HepG2 (cell line): ENCODE results near the gene ACVR1B. TPM values are rescaled to one million over a fixed set of nuclear protein-coding genes. Genes with fewer than 3 reads are reported as not detected.

Source experiments
- ATAC-seq: fragments of 200-7000 bp; cut with Tn5 transposase; 3 replicates; pipeline ENCODE4 v1.9.1; 2020; ENCODE audit warnings: mild to moderate bottlenecking, moderate library complexity
- BruUV-seq: library from RNA; stranded (reverse); fragments of 400-500 nt; replicated peaks from 2 replicates; lab custom pipeline; 2021; lab: Mats Ljungman, UMichigan
- CTCF ChIA-PET: fragments of 300-600 bp; formaldehyde crosslinking; extraction: SDS; loops from one replicate; lab custom pipeline; 2021; ENCODE audit warnings: low total read pairs, inconsistent platforms, low intra/inter-chr PET ratio; lab: Yijun Ruan, JAX
- POLR2A ChIA-PET: fragments of 350-600 bp; sonication (Branson Sonifier 250); formaldehyde crosslinking; loops from one replicate; lab custom pipeline; 2020; ENCODE audit warnings: antibody characterized with exemption, inconsistent platforms; lab: Yijun Ruan, JAX
- DNase-seq: peaks from one replicate; pipeline ENCODE4 v3.0.0-alpha.2; 2015; ENCODE audit warnings: low spot score
- FAIRE-seq: peaks from 3 replicates; lab custom pipeline; 2011; peaks lifted over from hg19 to GRCh38; lab: Jason Lieb, UNC
- H2AFZ ChIP-seq: one replicate; pipeline ENCODE4 v1.6.1; 2011; ENCODE audit warnings: low read length, inconsistent platforms
- H3K27ac ChIP-seq: fragments of 300-600 bp; 3 replicates; pipeline ENCODE4 v1.8.0; 2011; ENCODE audit warnings: mixed run types, mild to moderate bottlenecking, mixed read lengths, low read length, inconsistent platforms; ENCODE audit not compliant: insufficient read depth; ENCODE audit errors: extremely low read length
- H3K27me3 ChIP-seq, 2 experiments: fragments of 200-600 bp in 1 of 2; 2 replicates in 1 of 2; 3 replicates in 1 of 2; pipeline versions ENCODE4 v1.6.0 to v1.8.0; 2011; ENCODE audit warnings: low read length in 2 of 2, mild to moderate bottlenecking in 2 of 2, moderate library complexity in 2 of 2, inconsistent platforms in 1 of 2; ENCODE audit not compliant: insufficient read depth in 2 of 2, control insufficient read depth in 1 of 2
- H3K36me3 ChIP-seq, 2 experiments: fragments of 200-600 bp in 1 of 2; replicated peaks in 1 of 2; 2 replicates in 1 of 2; 3 replicates in 1 of 2; pipeline versions ENCODE4 v1.5.1 to v1.8.0; 2011; ENCODE audit warnings: low read length in 2 of 2, inconsistent platforms in 1 of 2; ENCODE audit not compliant: insufficient read depth in 2 of 2, control insufficient read depth in 1 of 2
- H3K4me1 ChIP-seq: 2 replicates; pipeline ENCODE4 v1.5.1; 2012; ENCODE audit warnings: low read length, inconsistent platforms; ENCODE audit not compliant: insufficient read depth
- H3K4me2 ChIP-seq: 2 replicates; pipeline ENCODE4 v1.6.0; 2011; ENCODE audit warnings: low read depth, low read length, inconsistent platforms
- H3K4me3 ChIP-seq, 3 experiments: fragments of 200-600 bp in 1 of 3; sonication (generic), shearing (Covaris generic) in 1 of 3; replicated peaks in 1 of 3; 2 replicates each; pipeline ENCODE4 v1.5.1; 2011 to 2016; ENCODE audit warnings: low read length in 3 of 3, inconsistent platforms in 2 of 3, low read depth in 2 of 3, mild to moderate bottlenecking in 2 of 3, control low read depth in 1 of 3, mixed read lengths in 1 of 3; ENCODE audit not compliant: insufficient read depth in 1 of 3
- H3K79me2 ChIP-seq: one replicate; pipeline ENCODE4 v1.6.1; 2011; ENCODE audit warnings: low read length, inconsistent platforms; ENCODE audit not compliant: insufficient read depth
- H3K9ac ChIP-seq: 2 replicates; pipeline ENCODE4 v1.6.0; 2011; ENCODE audit warnings: mild to moderate bottlenecking, low read depth, low read length, inconsistent platforms; ENCODE audit not compliant: insufficient read depth
- H3K9me3 ChIP-seq: 2 replicates; pipeline ENCODE4 v1.5.1; 2012; ENCODE audit warnings: mild to moderate bottlenecking, low read length
- H4K20me1 ChIP-seq: 2 replicates; pipeline ENCODE4 v1.6.0; 2011; ENCODE audit warnings: inconsistent platforms, mild to moderate bottlenecking, low read length, moderate library complexity; ENCODE audit not compliant: insufficient read depth
- MAX ChIP-seq: IDR thresholded peaks from 2 replicates; pipeline ENCODE4 v1.6.1; 2012; ENCODE audit warnings: inconsistent platforms
- NFE2 ChIP-seq: sonication (generic); formaldehyde crosslinking; IDR thresholded peaks from 2 replicates; pipeline ENCODE4 v1.4.0; 2020; ENCODE audit warnings: missing genetic modification reagents
- ZBTB43 ChIP-seq: sonication (generic); formaldehyde crosslinking; conservative IDR thresholded peaks from 2 replicates; pipeline ENCODE4 v1.4.0; 2020; ENCODE audit warnings: missing genetic modification reagents
- ZNF446 ChIP-seq: sonication (generic); formaldehyde crosslinking; IDR thresholded peaks from 2 replicates; pipeline ENCODE4 v1.5.0; 2020; ENCODE audit warnings: mild to moderate bottlenecking, missing genetic modification reagents
- ZNF550 ChIP-seq: sonication (generic); formaldehyde crosslinking; IDR thresholded peaks from 2 replicates; pipeline ENCODE4 v1.4.0; 2020; ENCODE audit warnings: mild to moderate bottlenecking, missing genetic modification reagents, borderline replicate concordance
- WGBS: methylation state at CpG from one replicate; pipeline ENCODE4 v1.1.6; 2017; ENCODE audit warnings: low lambda C conversion rate; 5-methylcytosine and 5-hydroxymethylcytosine counted together
- in situ Hi-C: cut with HindIII; loops from 2 replicates; pipeline ENCODE4 v1.10.0; 2017; ENCODE audit warnings: low pct_unique_long_range_greater_than_20kb; ENCODE audit not compliant: extremely low pct_ligation_motif_present
- intact Hi-C: fragments of 100-400 bp; cut with micrococcal nuclease; formaldehyde crosslinking; loops from one replicate; pipeline ENCODE4 v1.10.0; 2022; ENCODE audit not compliant: unreplicated experiment
- polyA plus RNA-seq, 8 experiments: library from polyadenylated mRNA; depleted of rRNA in 3 of 8; stranded (reverse) in 7 of 8; unstranded in 1 of 8; fragments of >200 nt; fragmentation: Illumina TruSeq in 4 of 8; extraction: Trizol in 4 of 8; gene quantifications; 2 replicates each; pipeline versions ENCODE4 v1.2.1 to v1.2.3, GENCODE V29; 2011 to 2016; ENCODE audit warnings: low read depth in 4 of 8, missing spikeins in 1 of 8, mixed read lengths in 1 of 8; ENCODE audit not compliant: insufficient read depth in 1 of 8
- total RNA-seq, 5 experiments: library from RNA; depleted of rRNA; stranded (reverse); fragments of >200 nt; fragmentation: Illumina TruSeq; extraction: Trizol; gene quantifications; 2 replicates each; pipeline ENCODE4 v1.2.3, GENCODE V29; 2016; ENCODE audit warnings: low read depth in 1 of 5

The ACVR1B gene
- total and polyA plus RNA-seq, 2 of the 13 experiments (the other 11 are each of a cell fraction or from before 2014, with no cell fraction given): 8.9 to 12.1 TPM

- peaks cover 77% of the 10 kb centered on the region for H3K4me1 ChIP-seq
- CTCF ChIA-PET: no interaction called here
- FAIRE-seq: no peak
These were observed 23.1 kb downstream of the ACVR1B start for GRCh38 chr12:51974646-51975045.

GRCh38 chr12:51975196-51975595 is 23.7 kb downstream of the ACVR1B start:
- TF ChIP-seq ZBTB43 (CRISPR knock-in tag): no peak
- no peak for TF ChIP-seq ZNF550
- 0 out of 2 replicates have a peak, but pooled peaks have one; percentile 4 for TF ChIP-seq ZNF446 (CRISPR knock-in tag)
- TF ChIP-seq NFE2 (CRISPR knock-in tag): no peak
- intact Hi-C loops (no loop called here), in situ Hi-C loops (no loop called here)
- Histone ChIP-seq H3K79me2 (peaks cover 45% of the 10 kb centered on the region), H3K4me1 (peaks cover 77% of the 10 kb centered on the region), H3K27ac (no peak overlapping the region), H3K4me3 (no peak overlapping the region), H3K9ac (no peak overlapping the region), H3K4me2 (no peak overlapping the region), H4K20me1 (no peaks in the 10 kb centered on the region), H3K27me3 (no peaks in the 10 kb centered on the region), H2AFZ (no peak overlapping the region), H3K36me3 (peaks cover 4 to 8% of the 10 kb centered on the region in 2 experiments; a peak in 3 of 5 replicates), H3K9me3 (no peaks in the 10 kb centered on the region)
- CTCF ChIA-PET: no interaction called here
- POLR2A ChIA-PET: no interaction called here
- no peak for ATAC-seq
- BruUV-seq: no TSS peak
- no peak for DNase-seq
- FAIRE-seq: no peak
- 91% methylated on average over 7 of the region's 8 CpGs for WGBS

More at GRCh38 chr12:51974646-51975045, 23.1 kb downstream of the ACVR1B start:
- Histone ChIP-seq H3K9ac (no peak overlapping the region), H3K4me3 (no peak overlapping the region), H3K27me3 (no peaks in the 10 kb centered on the region), H3K9me3 (no peaks in the 10 kb centered on the region), H3K79me2 (peaks cover 50% of the 10 kb centered on the region), H4K20me1 (no peaks in the 10 kb centered on the region), H3K27ac (no peak overlapping the region), H3K36me3 (peaks cover 4 to 8% of the 10 kb centered on the region in 2 experiments; a peak in 3 of 5 replicates), H3K4me2 (no peak overlapping the region), H2AFZ (no peak overlapping the region)
- in situ Hi-C loops: no loop called here
- ATAC-seq (no peak), DNase-seq (no peak)
- TF ChIP-seq MAX: no peak
- no TSS peak for BruUV-seq
- intact Hi-C loops: no loop called here
- 87% methylated on average over 2 of the region's 2 CpGs for WGBS
- POLR2A ChIA-PET: no interaction called here
